NCI-H2227 (cell line): Measurements from ENCODE around the gene ATL3.
"Not testable (repeated sequence)": the region's sequence is repeated elsewhere in the genome, so short reads cannot be mapped to it uniquely, and the experiment has no call there.

Experiments
- DNase-seq: peaks from one replicate; lab custom pipeline; 2025; ENCODE audit not compliant: unreplicated experiment; lab: John Stamatoyannopoulos, UW

ATL3 gene

GRCh38 chr11:63623513-63624140 lies 47.5 kb downstream of the ATL3 start:
- DNase-seq: no peak

GRCh38 chr11:63622323-63622722 lies 48.9 kb downstream of the ATL3 start:
- DNase-seq: no peak

DNA sequence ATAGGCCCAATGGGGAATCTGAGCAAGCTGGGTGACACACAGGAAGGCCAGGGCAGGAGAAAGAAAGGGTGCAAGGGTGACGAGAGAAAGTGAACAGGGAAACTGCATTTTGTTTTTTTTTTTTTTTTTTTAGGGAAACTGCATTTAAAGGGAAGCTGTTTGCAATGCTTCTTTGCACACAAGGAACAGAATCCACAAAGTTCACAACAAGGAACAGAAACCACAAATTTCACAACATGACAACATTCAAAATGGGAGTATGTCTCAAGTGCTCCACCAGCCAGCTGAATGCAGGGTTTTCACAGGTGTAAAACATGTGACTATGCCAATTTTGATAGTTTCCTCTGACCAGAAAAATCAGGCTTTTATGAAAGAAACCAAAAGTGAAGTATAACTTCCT lies 50.1 kb downstream of the ATL3 start:
- DNase-seq: no peak

DNA sequence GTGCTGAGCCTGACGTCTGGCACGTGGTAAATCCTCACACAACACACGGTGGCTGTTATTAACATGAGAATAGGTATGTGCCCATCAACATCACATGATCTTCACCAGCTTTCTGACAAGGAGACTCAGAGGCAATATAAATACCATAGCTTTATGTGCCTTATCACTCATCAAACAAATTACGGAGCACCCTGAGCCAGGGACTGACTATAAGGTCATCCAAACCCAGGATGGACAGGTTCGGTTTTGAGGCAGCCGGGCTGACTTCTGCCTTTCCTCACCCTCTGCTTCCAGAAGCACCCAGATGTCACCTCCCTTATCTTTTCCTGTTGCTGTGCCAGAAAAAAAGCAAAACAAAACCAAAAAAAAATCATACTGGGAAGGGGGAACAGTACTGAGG lies 51.2 kb downstream of the ATL3 start:
- DNase-seq: no peak

DNA sequence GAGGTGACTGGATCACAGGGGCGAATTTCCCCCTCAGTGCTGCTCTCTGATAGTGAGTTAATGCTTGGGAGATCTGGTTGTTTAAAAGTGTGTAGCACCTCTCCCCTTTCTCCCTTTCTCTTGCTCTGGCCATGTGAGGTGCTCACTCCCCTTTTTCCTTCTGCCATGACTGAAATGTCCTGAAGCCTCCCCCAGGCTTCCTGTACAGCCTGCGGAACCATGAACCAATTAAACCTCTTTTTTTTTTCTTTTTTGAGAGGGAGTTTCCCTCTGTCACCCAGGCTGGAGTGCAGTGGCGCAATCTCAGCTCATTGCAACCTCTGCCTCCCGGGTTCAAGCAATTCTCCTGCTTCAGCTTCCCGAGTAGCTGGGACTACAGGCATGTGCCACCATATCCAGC lies 53.5 kb downstream of the ATL3 start:
- DNase-seq: not testable (repeated sequence)

GRCh38 chr11:63616953-63617352 lies 54.2 kb downstream of the ATL3 start:
- no peak for DNase-seq

GRCh38 chr11:63614136-63614671 lies 57.0 kb downstream of the ATL3 start, which contains the start of gene PLAAT3:
Gene PLAAT3 (minus strand): TSS chr11:63614433. CDS start chr11:63614014, 419 bp downstream.
- peak; percentile 51 for DNase-seq

GRCh38 chr11:63613517-63614135 lies 57.5 kb downstream of the ATL3 start:
- peak; percentile 44 for DNase-seq

- no peak for DNase-seq
These were observed 59.0 kb downstream of the ATL3 start for GRCh38 chr11:63612181-63612580.

- DNase-seq: no peak
These were observed 59.8 kb downstream of the ATL3 start for GRCh38 chr11:63611395-63611747.

DNA sequence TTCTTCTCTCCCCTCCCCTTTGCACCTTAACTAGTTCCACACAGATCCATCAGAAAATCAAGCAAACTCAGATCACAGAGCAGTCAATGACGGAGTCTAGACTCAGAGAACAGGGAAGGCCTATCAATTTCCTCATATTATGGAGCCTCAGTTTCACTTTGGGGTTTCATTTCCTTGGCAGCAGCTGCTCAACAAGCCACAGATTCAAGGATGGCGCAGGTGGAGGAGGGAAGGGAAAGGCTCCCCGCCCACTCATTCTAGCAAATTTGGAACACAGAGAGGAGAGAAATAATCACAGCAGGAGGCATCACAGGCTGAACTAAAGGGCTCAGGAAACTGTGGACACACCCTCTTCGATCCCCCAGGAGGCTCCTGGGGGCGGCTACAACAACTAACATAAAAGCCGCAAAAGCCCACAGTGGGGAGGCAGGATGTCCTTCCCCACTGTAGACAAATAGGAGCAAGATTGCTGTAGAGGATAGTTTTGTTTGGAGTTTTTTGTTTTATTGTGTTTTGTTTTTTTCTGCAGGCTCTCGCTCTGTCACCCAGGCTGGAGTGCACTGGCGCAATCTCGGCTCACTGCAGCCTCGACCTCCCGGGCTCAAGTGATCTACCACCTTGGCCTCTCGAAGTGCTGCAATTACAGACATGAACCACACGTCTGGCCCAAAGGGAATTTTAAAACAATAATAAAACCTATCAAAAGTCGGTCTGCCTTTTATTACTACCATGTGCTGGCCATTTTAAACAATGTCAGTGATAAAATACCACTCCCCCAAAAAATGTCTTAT lies 60.4 kb downstream of the ATL3 start:
- DNase-seq: peak; percentile 78

GRCh38 chr11:63609971-63610580 lies 61.1 kb downstream of the ATL3 start:
- peak; percentile 39 for DNase-seq

DNA sequence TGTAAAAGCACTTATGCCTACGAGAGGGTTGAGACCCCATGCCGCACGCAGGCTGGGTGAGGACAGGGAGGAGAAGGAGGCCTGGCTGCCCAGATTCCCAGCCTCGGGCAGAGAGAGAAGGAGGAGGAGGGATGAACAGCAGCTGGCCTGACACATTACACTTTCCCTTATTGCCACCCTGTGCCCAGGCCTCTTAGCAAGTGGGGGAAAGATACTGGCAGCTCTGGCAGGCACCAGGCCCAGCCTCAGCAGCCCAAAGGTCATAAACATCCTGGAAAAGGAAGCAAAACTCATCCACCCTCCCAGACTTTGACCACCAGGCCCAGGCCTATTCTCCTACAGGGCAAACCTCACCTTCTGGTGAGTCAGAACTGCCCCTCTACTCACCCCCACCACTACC lies 61.6 kb downstream of the ATL3 start:
- DNase-seq: no peak

- no peak for DNase-seq
These were observed 62.5 kb downstream of the ATL3 start for GRCh38 chr11:63608353-63609345.

GRCh38 chr11:63603180-63603518 lies 68.0 kb downstream of the ATL3 start:
- DNase-seq: no peak

DNA sequence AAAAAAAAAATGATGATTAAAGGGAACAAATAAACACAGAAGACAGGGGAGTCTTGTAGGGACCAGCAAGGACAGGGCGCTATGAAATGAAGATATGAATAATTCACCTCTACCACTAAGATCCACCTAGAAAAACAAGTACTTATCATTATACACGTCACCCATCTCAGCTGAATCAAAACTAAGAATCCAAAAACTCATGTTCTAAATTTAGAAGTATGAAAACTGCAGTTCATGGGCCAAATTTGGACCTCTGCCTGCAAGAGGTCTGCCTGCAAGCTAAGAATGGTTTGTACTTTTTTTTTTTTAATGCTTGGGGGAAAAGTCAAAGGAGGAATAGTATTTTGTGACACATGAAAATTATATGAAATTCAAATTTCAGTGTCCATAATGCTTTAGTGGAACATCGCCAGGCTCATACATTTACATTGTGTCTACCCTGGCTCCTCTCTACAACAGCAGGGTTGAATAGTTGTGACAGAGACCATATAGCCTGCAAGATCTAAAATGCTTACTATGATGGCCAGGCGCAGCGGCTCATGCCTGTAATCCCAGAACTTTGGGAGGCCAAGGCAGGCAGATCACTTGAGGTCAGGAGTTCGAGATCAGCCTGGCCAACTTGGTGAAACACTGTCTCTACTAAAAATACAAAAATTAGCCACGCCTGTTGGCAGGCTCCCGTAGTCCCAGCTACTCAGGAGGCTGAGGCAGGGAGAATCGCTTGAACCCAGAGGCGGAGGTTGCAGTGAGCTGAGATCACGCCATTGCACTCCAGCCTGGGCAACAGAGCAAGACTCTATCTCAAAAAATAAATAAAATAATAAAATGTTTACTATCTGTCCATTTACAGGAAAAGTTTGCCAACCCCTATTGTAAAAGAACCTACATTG lies 68.6 kb downstream of the ATL3 start:
- not testable (repeated sequence) for DNase-seq

DNA sequence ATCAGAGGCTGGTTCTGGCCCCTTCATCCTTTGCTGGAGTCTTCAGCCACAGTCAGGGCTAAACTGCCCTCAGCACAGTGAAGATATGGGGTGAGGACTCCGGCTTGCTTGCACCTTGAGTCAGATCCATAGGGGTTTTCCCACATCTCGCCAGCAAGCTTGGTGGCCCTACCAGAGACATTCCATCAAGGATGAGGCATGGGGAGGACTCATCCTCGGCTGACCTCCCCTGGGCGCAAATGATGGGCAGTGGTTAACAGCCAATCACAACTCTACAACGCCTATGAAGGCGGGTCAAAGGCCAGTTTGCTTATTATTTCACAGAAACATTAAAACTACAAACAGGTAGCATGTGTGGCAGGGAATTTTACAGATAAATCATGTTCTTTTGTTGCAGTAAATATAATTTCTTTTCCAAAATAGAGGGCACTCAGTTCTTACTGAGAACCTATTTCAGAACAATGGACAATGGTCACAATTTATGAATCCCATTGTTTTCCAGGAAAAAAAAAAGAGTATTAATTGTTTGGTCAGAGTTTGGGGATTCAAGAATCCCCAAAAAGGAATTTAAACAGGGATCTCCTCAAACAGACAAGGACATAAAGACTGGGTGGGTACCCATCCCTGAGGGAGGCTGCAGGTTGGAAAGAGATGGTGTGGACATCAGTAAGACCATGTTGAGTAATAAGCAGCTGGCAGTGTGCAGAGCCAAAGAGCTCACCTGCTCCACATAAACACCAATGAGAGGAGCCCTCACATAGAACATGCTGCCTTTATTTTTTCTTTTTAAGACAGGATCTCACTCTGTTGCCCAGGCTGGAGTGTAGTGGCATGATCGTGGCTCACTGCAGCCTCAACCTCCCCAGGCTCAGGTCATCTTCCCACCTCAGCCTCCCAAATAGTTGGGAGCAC lies 71.7 kb downstream of the ATL3 start:
- no peak for DNase-seq

DNA sequence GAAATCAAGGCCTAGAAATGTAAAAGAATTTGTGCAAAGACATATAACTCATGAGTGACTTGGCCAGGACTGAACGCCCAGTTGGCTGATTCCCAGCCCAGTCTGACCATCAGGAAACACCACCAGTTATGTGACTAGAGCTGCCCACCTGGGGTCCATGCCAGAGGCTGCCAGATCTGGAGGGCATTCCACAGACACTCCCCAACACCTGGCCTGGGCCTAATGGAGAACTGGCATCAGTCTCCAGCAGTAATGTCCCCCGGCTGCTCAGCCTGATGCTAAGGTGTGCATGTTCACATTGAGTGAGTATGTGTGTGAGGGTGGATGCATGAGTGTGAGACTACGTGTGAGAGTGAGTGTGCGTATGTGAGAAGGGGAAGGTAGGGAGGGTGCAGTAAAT lies 72.6 kb downstream of the ATL3 start:
- DNase-seq: no peak
